Activated naive CD4-positive, alpha-beta T cell treated with anti-CD3 and anti-CD28 coated beads, Interleukin-2, amount 10 ng/mL, durations not matched to agents 7 days and 5 days (primary cell): Measurements from ENCODE around the gene SCN2B.

Experiments
- CTCF ChIA-PET: fragments of 350-600 bp; sonication (Branson Sonifier 250); formaldehyde crosslinking; loops from one replicate; lab custom pipeline; 2021; ENCODE audit warnings: antibody characterized with exemption; lab: Charles Lee
- DNase-seq: peaks from one replicate; pipeline ENCODE4 v3.0.0-alpha.2; 2020
- H3K27ac Mint-ChIP-seq: one replicate; pipeline ENCODE4 v1.8.0; 2021; ENCODE audit warnings: mild to moderate bottlenecking, moderate library complexity, mixed read lengths
- H3K27me3 Mint-ChIP-seq: one replicate; pipeline ENCODE4 v1.8.0; 2021; ENCODE audit warnings: mild to moderate bottlenecking, mixed read lengths
- H3K36me3 Mint-ChIP-seq: one replicate; pipeline ENCODE4 v1.8.0; 2021; ENCODE audit warnings: mixed read lengths
- H3K4me1 Mint-ChIP-seq: one replicate; pipeline ENCODE4 v1.8.0; 2021; ENCODE audit warnings: mixed read lengths
- H3K4me3 Mint-ChIP-seq: one replicate; pipeline ENCODE4 v1.8.0; 2021; ENCODE audit warnings: mild to moderate bottlenecking, moderate library complexity, mixed read lengths
- H3K9me3 Mint-ChIP-seq: one replicate; pipeline ENCODE4 v1.8.0; 2021; ENCODE audit warnings: mixed read lengths

Gene SCN2B

DNA sequence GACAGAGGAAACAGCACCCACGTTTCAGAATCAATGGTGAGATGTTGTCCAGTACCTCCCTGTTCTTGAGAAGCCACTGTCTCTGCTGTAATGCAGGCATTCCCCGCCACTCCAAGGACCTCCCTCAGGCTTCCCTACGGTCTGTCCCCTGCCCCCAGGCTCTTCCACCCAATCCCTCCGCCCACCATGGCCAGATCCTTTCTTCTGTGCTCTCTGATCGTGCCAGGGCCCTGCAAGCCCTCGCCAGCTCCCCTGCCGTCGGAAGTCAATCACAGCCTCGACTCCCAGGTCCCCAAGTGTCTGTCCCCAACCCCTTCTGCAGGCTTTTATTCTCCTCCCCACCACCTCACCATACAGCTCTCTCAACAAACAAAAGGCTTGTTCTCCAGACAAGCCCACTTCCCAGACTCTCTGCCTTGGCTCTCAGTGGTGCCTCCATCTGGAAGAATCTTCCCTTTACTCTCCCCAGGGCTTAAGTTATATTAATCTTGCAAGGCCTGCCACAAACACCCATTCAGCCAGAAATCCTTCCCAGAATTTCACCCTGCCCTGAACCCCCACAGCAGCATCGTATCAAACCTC is 37.5 kb downstream of the SCN2B start:
- Mint-ChIP-seq H3K36me3 (no peaks in the 10 kb centered on the region), H3K4me3 (no peak overlapping the region), H3K4me1 (no peaks in the 10 kb centered on the region), H3K27me3 (peaks cover 85% of the 10 kb centered on the region), H3K27ac (no peak overlapping the region), H3K9me3 (no peaks in the 10 kb centered on the region)
- CTCF ChIA-PET = interaction anchor here (2.0 kb wide), 1 partner anchor 32 kb away, joined by 10 read pairs; no protein-coding TSS in a partner anchor
- no peak for DNase-seq

DNA sequence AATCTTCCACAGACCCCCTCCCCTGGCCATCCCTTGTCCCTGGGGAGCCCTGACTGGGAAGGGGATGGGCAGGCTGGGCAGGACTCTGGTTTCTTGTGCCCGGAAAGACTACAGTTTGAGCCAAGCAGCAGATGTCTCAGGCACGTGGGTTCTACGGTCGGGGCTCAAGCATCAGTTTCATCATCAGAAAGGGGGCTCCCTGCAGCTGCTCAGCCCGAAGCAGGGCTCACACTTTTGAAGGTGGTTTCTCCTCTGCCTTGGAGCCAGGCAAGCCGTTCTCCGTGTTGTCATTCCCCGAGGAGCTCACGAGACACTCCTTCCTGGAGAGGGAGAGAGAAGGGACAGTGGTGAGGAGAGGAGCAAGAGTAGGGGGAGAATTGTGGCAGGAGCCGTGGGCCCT is 39.6 kb downstream of the SCN2B start:
- CTCF ChIA-PET = no interaction called here
- H3K4me1 Mint-ChIP-seq = no peaks in the 10 kb centered on the region
- no peaks in the 10 kb centered on the region for H3K9me3 Mint-ChIP-seq
- DNase-seq = no peak
- H3K36me3 Mint-ChIP-seq = no peaks in the 10 kb centered on the region
- H3K27ac Mint-ChIP-seq = no peak overlapping the region
- H3K27me3 Mint-ChIP-seq = peaks cover 76% of the 10 kb centered on the region
- H3K4me3 Mint-ChIP-seq = no peak overlapping the region

DNA sequence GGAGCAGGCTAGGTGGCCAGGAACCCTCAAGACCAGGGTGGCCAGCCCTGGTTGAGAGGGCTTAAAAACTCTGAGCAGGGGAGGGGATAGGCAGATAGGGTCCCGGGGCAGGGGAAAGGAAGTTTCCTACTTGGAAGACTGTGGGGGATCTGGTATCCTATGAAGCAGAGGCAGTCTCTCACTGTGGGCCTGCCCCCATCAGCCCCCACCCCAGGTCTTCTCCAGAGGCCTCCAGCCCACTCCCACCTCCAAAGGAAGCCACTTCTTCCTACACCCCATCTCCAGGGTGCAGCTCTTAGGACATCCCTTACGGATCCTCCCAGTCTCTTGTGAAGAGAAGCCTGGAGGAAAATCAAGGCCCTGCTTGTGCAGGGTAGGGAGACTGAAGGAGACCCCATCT is 40.1 kb downstream of the SCN2B start:
- Mint-ChIP-seq H3K4me3 (no peak overlapping the region), H3K9me3 (no peaks in the 10 kb centered on the region), H3K27me3 (peaks cover 76% of the 10 kb centered on the region), H3K4me1 (no peaks in the 10 kb centered on the region), H3K27ac (no peak overlapping the region), H3K36me3 (no peaks in the 10 kb centered on the region)
- DNase-seq = no peak
- CTCF ChIA-PET = no interaction called here

DNA sequence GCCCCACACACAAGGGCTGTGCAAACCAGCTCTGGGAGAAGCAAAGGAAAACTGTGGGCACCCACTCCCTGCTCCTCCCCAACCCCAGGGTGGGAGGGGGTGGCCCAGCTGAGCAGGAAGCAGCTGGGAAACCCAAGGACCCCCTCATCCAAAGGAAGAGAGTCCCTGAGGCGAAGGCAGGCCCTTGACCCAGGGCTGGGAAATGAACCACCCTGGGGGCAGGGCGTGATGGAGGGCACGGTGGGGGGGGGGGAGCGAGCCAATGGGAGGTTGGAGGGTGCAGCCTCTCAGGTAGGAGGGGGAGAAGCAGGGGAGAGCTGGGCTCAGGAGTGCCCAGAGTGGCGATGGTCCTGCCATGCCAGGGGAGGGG is 40.7 kb downstream of the SCN2B start:
- DNase-seq = no peak
- H3K4me1 Mint-ChIP-seq = no peaks in the 10 kb centered on the region
- H3K27me3 Mint-ChIP-seq = peaks cover 76% of the 10 kb centered on the region
- CTCF ChIA-PET = no interaction called here
- H3K36me3 Mint-ChIP-seq = no peaks in the 10 kb centered on the region
- H3K27ac Mint-ChIP-seq = no peak overlapping the region
- no peaks in the 10 kb centered on the region for H3K9me3 Mint-ChIP-seq
- H3K4me3 Mint-ChIP-seq = no peak overlapping the region

DNA sequence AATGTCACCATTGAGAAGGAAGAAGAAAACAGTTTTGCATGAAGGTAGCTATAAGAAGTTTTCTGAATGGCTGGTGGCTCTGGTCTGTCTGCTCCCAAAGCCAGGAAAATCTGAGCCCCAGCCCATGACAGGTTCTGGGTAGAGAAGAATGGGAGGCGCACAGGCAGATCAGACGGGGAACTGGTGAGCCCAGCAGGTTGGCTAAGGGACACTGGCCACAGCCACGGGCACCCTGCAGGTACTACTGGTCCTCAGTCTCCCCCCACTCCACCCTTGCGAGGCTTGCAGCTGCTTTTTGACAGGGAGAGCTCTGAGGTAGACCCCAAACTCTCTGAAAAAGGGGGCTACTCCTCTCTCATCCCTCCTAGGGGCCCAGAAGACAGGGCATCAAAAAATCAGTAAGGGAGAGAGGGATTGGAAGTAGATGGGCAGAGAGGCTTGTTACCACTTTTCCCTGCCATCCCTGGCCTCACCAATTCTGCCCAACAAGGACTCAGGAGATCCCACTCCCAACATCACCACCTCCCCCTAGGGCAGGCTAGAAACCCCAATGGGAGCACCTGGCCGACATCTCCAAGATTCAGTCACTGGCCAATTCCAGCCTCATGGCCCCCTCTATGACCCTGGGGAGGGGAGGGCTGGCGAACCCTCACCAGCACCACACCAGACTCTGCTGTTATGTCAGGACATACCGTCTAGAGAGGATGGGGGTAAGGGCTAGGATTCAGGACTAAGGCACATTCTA is 41.2 kb downstream of the SCN2B start:
- no peaks in the 10 kb centered on the region for H3K36me3 Mint-ChIP-seq
- H3K27me3 Mint-ChIP-seq = peaks cover 74% of the 10 kb centered on the region
- no peaks in the 10 kb centered on the region for H3K4me1 Mint-ChIP-seq
- no peak overlapping the region for H3K4me3 Mint-ChIP-seq
- DNase-seq = no peak
- CTCF ChIA-PET = no interaction called here
- no peaks in the 10 kb centered on the region for H3K9me3 Mint-ChIP-seq
- H3K27ac Mint-ChIP-seq = no peak overlapping the region

DNA sequence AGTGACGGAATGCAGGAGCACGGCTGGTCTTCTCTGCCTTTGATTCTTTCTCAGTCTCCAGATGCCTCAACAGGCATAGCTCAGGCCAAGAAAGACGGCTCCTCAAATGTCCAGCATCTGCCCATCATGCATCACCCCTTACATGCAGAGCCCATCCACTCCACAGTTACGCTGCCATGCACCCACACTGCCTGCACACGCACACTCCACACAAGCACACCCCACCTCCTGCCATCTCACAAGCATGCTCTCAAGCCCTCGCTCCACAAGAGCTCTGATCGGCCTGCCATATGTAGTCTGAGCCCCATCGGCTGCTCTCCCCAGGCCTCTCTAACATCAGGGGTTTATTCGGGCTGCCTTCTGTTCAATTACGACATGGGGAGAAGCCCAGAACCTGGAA is 42.6 kb downstream of the SCN2B start:
- CTCF ChIA-PET = no interaction called here
- Mint-ChIP-seq H3K4me1 (no peaks in the 10 kb centered on the region), H3K27ac (no peak overlapping the region), H3K4me3 (no peak overlapping the region), H3K27me3 (peaks cover 78% of the 10 kb centered on the region), H3K9me3 (no peaks in the 10 kb centered on the region), H3K36me3 (no peaks in the 10 kb centered on the region)
- no peak for DNase-seq

DNA sequence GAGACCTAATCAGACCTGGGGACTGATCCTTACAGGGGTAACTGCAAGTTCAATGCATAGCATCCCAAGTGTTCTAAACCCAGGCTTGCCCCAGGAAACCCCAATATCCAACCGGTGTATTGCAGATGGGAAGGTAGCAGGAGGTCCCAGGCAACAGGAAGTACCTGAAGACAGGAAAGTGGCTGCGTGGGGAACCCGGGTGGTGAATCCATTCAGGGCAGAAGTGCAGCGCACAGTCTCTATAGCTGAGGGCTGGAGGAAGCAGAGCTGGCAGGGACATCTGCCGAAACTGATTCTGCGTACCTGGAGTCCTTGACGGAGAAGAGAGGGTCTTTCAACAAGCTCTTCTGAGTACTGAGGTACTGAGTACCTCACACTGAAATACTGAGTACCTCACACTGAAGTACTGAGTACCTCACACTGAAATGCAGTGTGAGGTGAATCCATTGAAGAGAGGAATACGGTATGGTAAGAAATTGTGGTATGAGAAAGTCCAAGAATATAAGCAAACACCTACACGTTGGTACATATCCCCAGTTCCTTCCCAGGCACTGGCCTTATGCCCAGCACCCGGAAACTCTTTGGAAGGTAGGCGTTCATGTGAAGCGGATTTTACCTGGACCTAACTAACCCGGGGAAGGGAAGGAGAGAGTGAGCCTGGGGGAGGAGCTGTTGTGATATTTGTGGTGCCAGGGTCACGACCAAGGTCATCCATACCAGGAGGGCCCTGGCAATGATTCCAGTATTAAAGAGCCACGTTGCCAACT is 43.9 kb downstream of the SCN2B start:
- H3K4me1 Mint-ChIP-seq = no peaks in the 10 kb centered on the region

DNA sequence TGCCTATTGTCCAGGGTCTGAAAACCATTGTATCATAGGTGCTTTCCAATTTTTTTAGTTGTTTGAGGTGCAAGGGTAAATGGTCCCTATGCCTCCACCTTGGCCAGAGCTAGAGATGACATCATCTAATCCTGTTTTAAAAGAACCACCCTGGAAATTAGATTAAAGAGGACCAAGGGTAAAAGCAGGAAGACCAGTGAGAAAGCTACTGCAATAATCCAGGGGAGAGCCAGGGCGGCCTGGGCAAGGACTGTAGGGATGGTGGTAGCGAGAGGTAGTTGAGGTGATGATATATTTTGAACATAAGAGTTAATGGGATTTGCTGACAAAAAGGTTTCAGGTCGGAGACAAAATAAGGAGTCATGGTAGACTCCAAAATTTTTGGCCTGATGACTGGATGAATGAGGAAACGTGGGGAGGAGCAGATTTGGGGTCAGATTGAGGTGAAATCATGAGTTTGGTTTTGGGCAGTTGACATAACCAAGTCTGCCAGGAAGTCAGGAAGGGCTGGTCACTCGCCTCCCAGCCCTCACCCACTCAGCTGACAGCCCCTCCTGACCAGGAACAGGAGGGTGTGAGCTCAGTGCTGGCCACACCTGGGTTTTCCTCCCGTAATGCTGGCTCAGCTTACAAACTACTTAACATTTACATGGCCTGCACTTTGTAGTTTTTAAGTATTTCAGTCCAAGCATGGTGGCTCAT is 46.8 kb downstream of the SCN2B start:
- H3K36me3 Mint-ChIP-seq = no peaks in the 10 kb centered on the region
- H3K4me1 Mint-ChIP-seq = no peaks in the 10 kb centered on the region
- DNase-seq = no peak
- no peaks in the 10 kb centered on the region for H3K9me3 Mint-ChIP-seq
- H3K27ac Mint-ChIP-seq = no peak overlapping the region
- no peak overlapping the region for H3K4me3 Mint-ChIP-seq
- CTCF ChIA-PET = interaction anchor here (0.7 to 1.0 kb wide), 3 partner anchors 14 to 704 kb away, joined by 3 to 4 read pairs (median 3); no protein-coding TSS in a partner anchor
- H3K27me3 Mint-ChIP-seq = peaks cover 68% of the 10 kb centered on the region

More for the DNA sequence above, 43.9 kb downstream of the SCN2B start:
- CTCF ChIA-PET = interaction anchor here (1.2 kb wide), 1 partner anchor 10 kb away, joined by 3 read pairs; no protein-coding TSS in a partner anchor
- DNase-seq = no peak
- no peaks in the 10 kb centered on the region for H3K9me3 Mint-ChIP-seq
- peaks cover 77% of the 10 kb centered on the region for H3K27me3 Mint-ChIP-seq
- H3K36me3 Mint-ChIP-seq = no peaks in the 10 kb centered on the region
- H3K4me3 Mint-ChIP-seq = no peak overlapping the region
- H3K27ac Mint-ChIP-seq = no peak overlapping the region

DNA sequence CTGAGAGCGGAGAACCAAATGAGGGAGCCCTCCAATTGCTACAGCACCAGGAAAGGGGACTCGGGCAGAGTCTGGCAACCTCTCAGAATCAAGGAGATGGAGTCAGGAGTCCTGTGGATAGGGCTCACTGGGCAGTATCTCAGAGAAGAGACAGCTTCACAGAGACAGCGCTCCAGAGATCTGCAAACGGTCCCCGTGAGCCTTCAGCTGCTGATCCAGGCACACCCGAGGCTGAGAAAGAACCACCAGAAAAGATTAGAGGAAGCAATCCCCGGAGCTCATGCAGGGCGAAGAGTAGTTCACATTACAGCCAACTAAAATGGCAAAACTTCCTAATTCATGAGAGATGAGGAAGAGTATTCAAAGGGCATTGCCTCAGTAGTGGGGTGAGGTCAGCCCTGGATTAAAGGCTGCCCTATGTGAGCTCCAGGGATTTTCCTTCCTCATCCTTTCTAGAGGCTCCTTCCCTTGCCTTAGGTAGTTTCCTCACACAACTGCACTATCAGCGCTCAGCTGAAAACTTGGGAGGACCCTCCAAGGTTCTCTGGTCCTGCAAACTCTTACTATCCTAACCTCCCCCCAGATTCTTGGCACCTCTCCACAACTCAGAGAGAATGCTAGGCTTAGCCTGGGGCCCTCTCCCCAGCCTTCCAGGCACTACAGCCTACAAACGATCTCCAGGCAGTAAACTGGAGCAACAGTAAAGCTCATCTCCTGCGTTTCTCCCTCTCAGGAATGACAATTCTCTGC is 47.5 kb downstream of the SCN2B start:
- peaks cover 60% of the 10 kb centered on the region for H3K27me3 Mint-ChIP-seq
- no peaks in the 10 kb centered on the region for H3K9me3 Mint-ChIP-seq
- CTCF ChIA-PET = interaction anchor here (0.7 to 1.0 kb wide), 2 partner anchors 15 to 41 kb away, joined by 3 read pairs; no protein-coding TSS in a partner anchor
- no peaks in the 10 kb centered on the region for H3K4me1 Mint-ChIP-seq
- no peaks in the 10 kb centered on the region for H3K36me3 Mint-ChIP-seq
- H3K4me3 Mint-ChIP-seq = no peak overlapping the region
- H3K27ac Mint-ChIP-seq = no peak overlapping the region
- DNase-seq = no peak

DNA sequence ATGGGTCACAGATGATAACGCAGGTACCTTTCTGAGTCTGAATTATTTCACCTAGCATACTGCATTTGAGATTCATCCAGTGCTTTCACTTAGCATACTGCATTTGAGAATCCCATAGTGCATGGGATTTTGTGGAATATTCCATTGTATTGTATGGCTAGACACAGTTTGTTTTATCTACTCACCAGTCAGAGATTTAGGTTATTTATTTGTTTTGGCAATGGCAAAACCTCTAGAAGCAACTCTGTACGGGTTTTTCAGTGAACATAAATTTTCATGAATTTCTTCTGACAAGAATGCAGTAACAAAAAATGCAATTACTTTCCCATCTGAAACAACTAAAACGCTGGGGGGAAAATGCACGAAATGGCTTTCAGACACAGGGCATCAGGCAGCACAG is 48.1 kb downstream of the SCN2B start:
- no peaks in the 10 kb centered on the region for H3K36me3 Mint-ChIP-seq
- CTCF ChIA-PET = no interaction called here
- peaks cover 57% of the 10 kb centered on the region for H3K27me3 Mint-ChIP-seq
- H3K9me3 Mint-ChIP-seq = no peaks in the 10 kb centered on the region
- no peak for DNase-seq
- H3K4me3 Mint-ChIP-seq = no peak overlapping the region
- no peaks in the 10 kb centered on the region for H3K4me1 Mint-ChIP-seq
- no peak overlapping the region for H3K27ac Mint-ChIP-seq

DNA sequence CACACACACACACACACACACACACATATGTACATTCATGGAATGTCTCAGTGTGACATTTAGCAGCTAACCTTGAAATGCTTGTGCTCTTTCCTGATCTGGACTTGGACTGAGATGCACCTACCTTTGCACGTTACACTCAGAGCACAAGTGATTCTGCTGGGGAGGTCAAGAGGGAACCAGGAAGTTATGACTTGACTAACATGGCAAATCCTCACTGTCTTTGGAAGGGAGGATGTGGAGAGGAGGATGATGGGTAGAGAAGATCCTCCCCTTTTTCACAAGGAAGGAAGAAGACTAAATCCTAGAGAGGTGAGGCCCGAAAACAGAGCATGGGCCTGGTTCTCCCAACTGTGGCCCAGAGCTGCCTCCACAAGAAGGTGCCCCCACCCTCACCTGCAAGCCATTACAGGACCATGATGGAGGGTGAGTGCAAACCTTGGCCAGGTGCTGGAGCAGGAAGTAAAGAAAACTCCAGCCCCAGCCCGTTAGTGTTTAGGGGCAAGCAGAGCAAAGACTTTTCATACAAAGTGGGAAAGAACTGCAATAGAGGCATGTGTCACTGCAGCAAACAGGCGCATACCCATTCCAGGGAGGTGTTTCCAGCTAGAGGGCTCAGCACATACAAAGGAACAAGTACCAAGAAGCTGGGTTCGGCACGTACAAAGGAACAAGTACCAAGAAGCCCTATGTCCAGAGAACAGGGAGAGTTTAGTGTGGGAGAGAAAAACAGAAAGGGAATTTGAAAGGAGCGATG is 50.2 kb downstream of the SCN2B start:
- H3K4me1 Mint-ChIP-seq = no peaks in the 10 kb centered on the region
- no peaks in the 10 kb centered on the region for H3K36me3 Mint-ChIP-seq
- CTCF ChIA-PET = interaction anchor here (0.5 to 2.0 kb wide), 2 partner anchors 19 to 165 kb away, joined by 3 to 4 read pairs; no protein-coding TSS in a partner anchor
- peaks cover 49% of the 10 kb centered on the region for H3K27me3 Mint-ChIP-seq
- H3K4me3 Mint-ChIP-seq = no peak overlapping the region
- no peak overlapping the region for H3K27ac Mint-ChIP-seq
- H3K9me3 Mint-ChIP-seq = no peaks in the 10 kb centered on the region
- DNase-seq = no peak

DNA sequence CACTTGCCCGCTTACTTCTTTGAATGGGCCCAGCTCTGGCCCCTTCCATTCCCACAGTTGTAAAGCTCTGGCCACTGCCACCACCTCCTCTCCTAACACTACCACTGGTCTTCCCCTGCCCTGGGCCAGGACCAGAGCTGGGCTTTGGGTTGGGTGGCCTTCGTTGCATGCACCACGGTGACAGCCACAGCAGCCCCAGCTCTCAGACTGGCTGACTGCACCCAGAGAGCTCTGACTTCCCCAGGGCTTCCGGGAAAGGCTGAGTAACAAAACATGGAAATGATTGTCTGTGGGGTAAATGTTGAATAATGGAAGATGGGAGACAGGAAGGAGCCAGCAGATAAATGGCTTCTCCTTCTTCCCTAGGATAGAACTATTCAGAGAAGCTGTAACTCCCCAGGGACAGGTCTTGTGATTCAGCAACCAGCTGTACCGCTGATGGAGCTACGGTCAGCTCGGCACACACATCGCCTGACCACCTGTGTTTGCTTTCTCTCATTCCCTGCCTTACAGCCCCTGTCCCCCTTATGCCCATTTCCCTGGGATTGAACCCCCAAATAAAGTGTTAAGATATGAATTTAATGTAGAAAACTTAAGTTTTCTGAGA is 51.4 kb downstream of the SCN2B start:
- DNase-seq = no peak
- no peaks in the 10 kb centered on the region for H3K9me3 Mint-ChIP-seq
- H3K27ac Mint-ChIP-seq = no peak overlapping the region
- H3K27me3 Mint-ChIP-seq = peaks cover 44% of the 10 kb centered on the region
- no peaks in the 10 kb centered on the region for H3K4me1 Mint-ChIP-seq
- CTCF ChIA-PET = interaction anchor here (1.6 to 2.0 kb wide), 2 partner anchors 20 to 46 kb away, joined by 3 to 4 read pairs; no protein-coding TSS in a partner anchor
- H3K36me3 Mint-ChIP-seq = no peaks in the 10 kb centered on the region
- H3K4me3 Mint-ChIP-seq = no peak overlapping the region
